ENCODE results near the gene MPZL1.
"Not testable (repeated sequence)": the region's sequence is repeated elsewhere in the genome, so short reads cannot be mapped to it uniquely, and the experiment has no call there.

DNA sequence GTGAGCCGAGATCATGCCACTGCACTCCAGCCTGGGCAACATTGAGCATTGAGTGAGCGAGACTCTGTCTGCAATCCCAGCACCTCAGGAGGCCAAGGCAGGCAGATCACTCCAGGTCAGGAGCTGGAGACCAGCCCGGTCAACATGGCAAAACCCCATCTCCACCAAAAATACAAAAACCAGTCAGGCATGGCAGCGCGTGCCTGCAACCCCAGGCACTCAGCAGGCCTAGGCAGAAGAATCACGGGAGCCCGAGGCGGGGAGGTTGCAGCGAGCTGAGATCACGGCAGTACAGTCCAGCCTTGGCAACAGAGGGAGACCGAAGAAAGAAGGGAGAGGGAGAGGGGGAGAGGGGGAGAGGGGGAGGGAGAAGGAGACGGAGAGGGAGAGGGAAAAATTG, 84.9 kb downstream of the MPZL1 start:
- TF ChIP-seq, protein P1, sequence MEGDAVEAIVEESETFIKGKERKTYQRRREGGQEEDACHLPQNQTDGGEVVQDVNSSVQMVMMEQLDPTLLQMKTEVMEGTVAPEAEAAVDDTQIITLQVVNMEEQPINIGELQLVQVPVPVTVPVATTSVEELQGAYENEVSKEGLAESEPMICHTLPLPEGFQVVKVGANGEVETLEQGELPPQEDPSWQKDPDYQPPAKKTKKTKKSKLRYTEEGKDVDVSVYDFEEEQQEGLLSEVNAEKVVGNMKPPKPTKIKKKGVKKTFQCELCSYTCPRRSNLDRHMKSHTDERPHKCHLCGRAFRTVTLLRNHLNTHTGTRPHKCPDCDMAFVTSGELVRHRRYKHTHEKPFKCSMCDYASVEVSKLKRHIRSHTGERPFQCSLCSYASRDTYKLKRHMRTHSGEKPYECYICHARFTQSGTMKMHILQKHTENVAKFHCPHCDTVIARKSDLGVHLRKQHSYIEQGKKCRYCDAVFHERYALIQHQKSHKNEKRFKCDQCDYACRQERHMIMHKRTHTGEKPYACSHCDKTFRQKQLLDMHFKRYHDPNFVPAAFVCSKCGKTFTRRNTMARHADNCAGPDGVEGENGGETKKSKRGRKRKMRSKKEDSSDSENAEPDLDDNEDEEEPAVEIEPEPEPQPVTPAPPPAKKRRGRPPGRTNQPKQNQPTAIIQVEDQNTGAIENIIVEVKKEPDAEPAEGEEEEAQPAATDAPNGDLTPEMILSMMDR (IDR thresholded peaks at IDR 0.05) = not testable (repeated sequence)
- TF ChIP-seq POLR2A (IDR thresholded peaks at IDR 0.05) = not testable (repeated sequence)

Data from breast epithelium (tissue), 3 donors.